Measurements from ENCODE around the gene PSMB2. TPM values are rescaled to one million over a fixed set of nuclear protein-coding genes. Genes with fewer than 3 reads are reported as not detected.

The PSMB2 gene
- total RNA-seq: 10.3 and 10.6 TPM in 2 replicates

DNA sequence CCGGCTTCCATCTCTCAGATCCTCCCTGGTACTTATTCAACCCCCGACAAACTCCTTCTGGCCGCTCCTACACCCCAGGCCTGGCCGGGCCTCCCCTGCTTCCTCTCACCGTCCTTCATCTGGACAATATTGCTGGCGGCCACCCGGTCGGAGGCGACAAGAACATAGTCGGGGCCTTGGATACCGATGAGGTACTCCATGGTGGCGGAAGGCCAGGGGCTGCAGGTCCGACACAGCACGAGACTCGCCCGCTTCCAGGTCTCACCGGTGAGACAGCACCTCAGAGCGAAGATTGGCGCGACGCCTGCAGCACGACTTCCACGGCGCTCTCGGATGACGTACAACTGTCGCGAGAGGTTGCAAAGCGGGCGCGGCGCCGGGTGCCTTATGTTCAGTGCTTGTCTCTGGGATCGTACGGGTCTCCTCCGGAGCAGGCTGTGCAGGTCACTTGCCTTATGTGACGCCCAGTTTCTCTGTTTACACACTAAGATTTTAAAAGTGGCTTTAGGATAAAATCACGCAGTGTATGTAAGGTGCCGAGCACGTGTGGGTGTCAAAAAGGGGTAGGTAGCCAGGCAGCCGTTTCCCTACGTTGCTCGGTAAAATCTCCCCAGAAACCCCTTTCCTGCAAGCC, at the start of gene PSMB2:
PSMB2 (minus strand) TSS at position 294 of the 634 bp plus-strand sequence; CDS start at position 200, 94 bp downstream.

DNA sequence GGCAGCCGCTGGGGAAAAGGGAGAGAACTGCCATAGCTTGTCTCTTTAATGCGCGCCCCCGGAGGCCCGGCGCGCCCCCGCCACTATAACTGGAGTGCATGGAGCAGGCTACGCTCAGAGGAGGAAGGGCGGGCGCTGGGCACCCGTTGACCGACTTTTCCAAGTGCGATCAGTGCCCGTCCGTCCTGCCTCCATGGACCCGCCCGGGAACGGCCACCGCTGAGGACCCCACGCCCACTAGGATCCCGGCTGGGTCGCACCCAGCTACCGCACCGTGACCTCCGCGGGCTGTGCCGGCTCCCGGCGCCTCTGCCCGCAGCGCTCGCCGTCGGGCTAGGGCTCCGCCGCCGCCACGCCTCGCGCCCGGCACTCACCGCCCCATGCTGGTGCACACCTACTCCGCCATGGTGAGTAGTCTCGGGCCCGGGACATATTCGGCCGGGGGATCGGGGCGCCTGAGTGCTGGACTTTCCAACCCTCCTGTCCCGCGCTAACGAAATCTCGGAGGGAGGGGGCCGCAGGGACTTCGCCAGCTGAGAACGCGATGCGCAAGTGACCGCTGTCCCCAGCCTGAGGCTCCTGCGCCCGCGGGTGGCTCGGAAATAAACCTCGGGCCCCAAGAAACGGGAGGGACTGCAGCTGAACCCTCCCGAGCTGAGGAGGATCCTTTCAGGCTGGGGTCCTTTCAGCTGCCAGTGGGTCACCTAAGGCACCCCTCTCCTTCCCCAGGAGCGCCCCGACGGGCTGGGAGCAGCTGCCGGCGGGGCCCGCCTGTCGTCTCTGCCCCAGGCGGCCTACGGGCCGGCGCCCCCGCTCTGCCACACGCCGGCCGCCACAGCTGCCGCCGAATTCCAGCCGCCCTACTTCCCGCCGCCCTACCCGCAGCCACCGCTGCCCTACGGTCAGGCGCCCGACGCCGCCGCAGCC, 67.9 kb downstream of the PSMB2 start, which contains the start of gene TFAP2E:
TFAP2E (plus strand) TSS at position 117 of the 927 bp plus-strand sequence; CDS start at position 381, 264 bp downstream.

DNA sequence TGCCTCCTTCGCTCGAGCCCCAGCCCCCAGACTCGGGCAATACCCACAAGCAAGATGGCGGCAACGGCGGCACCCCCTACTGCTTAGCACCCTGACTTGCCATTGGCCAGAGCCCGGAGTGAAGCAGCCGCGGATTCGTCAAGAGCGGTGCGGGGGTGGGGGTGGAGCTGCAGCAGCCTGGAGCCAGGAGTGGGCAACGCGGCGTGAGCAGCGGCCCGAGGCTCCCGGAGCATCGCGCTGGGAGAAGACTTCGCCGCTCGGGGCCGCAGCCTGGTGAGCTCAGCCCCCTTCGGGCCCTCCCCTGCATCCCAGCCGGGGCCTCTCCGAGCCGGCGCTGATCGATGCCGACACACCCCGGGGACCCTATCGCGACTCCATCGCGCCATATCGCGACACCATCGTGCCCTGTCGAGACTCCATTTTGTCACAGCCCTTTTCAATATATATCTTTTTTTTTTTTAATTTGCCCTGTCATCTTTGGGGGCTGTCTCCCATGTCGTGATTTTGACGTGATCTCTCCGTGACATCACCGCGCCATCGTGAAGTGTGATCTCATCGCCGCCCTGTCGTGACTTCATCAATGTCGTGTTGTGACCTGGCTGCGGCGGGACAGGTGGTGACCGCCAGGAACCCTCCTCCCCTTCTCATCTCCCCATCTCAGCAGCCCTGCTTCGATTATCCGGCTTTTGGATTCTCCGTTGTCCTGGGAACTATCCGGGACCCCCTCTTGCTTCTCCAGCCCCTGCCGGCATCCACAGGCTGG, 83.5 kb downstream of the PSMB2 start, which contains the start of gene NCDN:
NCDN (plus strand) TSS at position 189 of the 763 bp plus-strand sequence; CDS start at position 581, 392 bp downstream.

DNA sequence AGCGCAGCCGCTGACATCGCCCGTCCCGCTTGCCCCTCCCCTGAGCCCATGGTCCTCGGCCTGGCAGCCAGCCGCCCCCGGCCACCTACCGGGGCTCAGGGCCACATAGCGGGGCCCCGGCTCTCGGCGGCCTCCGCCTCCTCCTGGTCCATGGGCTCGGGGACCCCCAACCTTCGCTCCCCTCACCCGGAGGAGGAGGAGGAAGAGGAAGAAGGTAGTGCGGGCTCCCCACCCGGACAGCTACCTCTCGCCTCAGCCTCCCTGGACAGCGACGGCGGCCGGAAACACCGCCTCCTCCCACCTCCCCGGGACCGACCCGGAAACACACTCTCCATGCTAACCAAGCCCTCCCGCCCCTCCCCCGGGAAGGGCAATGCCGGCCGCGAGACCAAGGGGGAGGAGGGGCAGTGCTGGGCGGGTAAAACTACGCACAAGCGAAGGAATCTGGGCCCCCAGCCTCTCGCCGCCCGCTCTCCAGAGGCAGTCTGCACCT, 84.2 kb downstream of the PSMB2 start, which contains the start of gene KIAA0319L:
KIAA0319L (minus strand) TSS at position 286 of the 493 bp plus-strand sequence. CDS start 2,912 bp downstream, outside the sequence.

Other genes starting within 250 kb of the PSMB2 start
- gene KIAA0319L, start 84.1 kb downstream of the PSMB2 start, total RNA-seq: 26.3 and 31.1 TPM in 2 replicates
- gene NCDN, start 83.7 kb downstream of the PSMB2 start, total RNA-seq: 18.4 and 19.1 TPM in 2 replicates
- gene TFAP2E, start 68.2 kb downstream of the PSMB2 start, total RNA-seq: 0.16 TPM in 1 of 2 replicates, not detected in the other
- gene C1orf216, start 77.4 kb upstream of the PSMB2 start, total RNA-seq: 21.3 and 23.0 TPM in 2 replicates
- 1.7 and 1.8 TPM in 2 replicates for gene CLSPN, start 128.5 kb upstream of the PSMB2 start, total RNA-seq
- 13.2 and 20.3 TPM in 2 replicates for gene AGO4, start 166.5 kb upstream of the PSMB2 start, total RNA-seq
- gene AGO1, start 241.7 kb upstream of the PSMB2 start, total RNA-seq: 6.9 and 10.1 TPM in 2 replicates